ENCODE data around the gene ENTPD3.

ENTPD3 gene

DNA sequence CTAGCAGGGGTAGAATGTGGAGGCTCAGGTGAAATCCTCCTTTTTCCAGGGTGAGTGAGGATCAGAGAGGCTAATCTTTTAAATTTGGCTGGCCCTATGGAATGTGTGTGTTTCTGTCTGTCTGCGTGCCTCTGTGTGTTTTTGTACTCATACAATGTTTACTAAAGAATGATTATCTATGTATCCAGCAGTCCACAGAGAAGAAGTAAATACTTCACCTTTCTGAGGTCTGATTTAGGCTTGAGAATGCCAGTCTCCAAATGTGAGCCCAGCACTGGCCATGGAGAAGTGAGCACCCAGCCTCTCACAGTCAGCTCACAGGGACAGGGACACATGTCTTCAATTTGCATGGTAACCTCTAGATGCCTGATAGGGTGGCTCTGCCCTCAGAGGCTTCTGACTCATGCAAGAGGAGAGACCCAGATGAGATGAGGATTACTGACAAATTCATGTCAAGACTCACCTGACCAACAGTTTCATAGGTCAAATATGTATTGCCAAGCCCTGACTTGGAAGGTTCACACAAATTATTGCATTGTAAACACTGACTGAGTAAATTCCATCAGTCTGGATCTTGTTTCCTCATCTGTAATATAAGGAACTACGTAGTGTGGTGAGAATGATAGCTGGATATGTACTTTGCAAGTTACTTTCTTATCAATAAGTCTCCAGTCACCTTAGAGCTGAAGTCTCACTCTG, 31.0 kb downstream of the ENTPD3 start:
- ChIA-PET CTCF (interaction anchor here (1.4 kb wide), 1 partner anchor 109 kb away, joined by 3 read pairs; no protein-coding TSS in a partner anchor), POLR2A (no interaction called here)
- TF ChIP-seq, protein P1, sequence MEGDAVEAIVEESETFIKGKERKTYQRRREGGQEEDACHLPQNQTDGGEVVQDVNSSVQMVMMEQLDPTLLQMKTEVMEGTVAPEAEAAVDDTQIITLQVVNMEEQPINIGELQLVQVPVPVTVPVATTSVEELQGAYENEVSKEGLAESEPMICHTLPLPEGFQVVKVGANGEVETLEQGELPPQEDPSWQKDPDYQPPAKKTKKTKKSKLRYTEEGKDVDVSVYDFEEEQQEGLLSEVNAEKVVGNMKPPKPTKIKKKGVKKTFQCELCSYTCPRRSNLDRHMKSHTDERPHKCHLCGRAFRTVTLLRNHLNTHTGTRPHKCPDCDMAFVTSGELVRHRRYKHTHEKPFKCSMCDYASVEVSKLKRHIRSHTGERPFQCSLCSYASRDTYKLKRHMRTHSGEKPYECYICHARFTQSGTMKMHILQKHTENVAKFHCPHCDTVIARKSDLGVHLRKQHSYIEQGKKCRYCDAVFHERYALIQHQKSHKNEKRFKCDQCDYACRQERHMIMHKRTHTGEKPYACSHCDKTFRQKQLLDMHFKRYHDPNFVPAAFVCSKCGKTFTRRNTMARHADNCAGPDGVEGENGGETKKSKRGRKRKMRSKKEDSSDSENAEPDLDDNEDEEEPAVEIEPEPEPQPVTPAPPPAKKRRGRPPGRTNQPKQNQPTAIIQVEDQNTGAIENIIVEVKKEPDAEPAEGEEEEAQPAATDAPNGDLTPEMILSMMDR (IDR thresholded peaks at IDR 0.05; ENCODE audit: control extremely low read depth, extremely low read depth, low read depth, missing control alignments): no peak
- no peak for DNase-seq (ENCODE audit: extremely low spot score)

DNA sequence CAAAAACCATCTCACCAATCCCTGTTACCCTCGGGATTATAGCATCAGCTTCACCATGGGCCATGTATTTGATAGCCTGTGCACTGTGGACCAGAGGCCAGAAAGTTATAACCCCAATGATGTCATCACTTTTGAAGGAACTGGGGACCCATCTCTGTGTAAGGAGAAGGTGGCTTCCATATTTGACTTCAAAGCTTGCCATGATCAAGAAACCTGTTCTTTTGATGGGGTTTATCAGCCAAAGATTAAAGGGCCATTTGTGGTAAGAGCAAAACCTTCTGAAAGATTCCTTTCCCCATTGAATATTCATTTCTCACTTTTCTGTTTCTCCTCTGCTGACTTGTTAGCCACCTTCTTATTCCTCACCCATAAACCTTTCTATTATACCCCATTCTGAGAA, 35.9 kb downstream of the ENTPD3 start:
- POLR2A ChIA-PET: no interaction called here
- TF ChIP-seq, protein P1 (IDR thresholded peaks at IDR 0.05; ENCODE audit: control extremely low read depth, extremely low read depth, low read depth, missing control alignments): no peak
- no peak for DNase-seq (ENCODE audit: extremely low spot score)
- CTCF ChIA-PET: no interaction called here

DNA sequence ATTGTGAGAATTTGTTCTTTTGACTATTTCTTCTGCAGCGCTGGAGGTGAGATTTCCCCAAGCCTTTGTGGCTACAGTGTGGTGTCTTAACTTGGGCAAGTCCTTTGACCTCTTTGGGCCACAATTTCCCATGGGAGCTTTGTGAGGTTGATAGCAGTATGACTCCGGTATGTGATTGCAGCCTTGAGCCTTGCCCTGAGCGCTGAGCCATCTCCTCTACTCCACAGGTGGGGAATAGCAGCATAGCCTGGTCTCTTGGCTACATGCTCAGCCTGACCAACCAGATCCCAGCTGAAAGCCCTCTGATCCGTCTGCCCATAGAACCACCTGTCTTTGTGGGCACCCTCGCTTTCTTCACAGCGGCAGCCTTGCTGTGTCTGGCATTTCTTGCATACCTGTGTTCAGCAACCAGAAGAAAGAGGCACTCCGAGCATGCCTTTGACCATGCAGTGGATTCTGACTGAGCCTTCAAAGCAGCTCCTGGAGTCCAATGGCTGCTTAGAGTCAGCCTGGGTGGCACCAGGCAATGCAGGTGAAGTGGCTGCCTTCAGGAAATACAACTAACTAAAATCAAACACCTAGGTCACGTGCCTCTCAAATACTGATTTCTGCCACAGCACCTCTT, 40.2 kb downstream of the ENTPD3 start:
- ChIA-PET CTCF (no interaction called here), POLR2A (no interaction called here)
- TF ChIP-seq, protein P1 (IDR thresholded peaks at IDR 0.05; ENCODE audit: control extremely low read depth, extremely low read depth, low read depth, missing control alignments): no peak
- DNase-seq (ENCODE audit: extremely low spot score): no peak

DNA sequence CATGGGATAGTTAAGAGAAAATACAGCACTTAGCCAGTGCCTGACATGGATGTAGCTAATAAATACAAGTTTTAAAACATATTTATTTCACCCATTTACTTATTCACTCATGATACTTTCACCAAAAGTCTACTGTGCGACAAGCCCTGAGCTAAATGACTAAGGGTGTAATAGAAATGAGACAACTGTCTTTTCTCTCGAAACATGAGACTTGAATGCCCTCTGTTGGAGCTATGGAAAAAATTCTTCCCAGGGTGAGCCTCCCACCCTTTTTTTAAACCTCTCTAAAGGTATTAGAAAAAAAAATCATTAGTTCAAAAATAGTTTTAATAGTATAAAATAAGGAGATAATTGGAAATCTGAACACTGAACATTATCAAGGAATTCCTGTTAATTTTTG, 45.8 kb downstream of the ENTPD3 start:
- CTCF ChIA-PET: no interaction called here

DNA sequence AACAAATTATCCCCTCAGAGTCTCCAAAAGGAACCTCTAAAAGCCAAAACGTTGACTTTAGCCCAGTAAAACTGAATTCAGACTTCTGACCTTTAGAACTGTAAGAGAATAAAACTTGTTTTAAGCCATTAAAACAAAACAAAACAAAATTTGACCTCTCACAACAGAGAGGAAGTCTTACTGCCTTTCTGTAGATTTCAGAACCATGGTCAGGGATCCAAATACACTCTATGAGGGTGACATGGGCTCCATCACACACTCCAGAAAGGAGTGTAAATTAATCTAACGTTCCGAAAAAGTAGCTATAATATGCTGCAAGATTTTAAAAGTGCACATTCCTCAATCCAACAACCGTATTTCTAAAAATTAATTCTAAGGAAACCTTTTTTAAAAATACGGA, 50.9 kb downstream of the ENTPD3 start:
- ChIA-PET CTCF (interaction anchor here (1.6 kb wide), 1 partner anchor 8 kb away, joined by 5 read pairs; no protein-coding TSS in a partner anchor), POLR2A (no interaction called here)
- DNase-seq (ENCODE audit: extremely low spot score): no peak
- TF ChIP-seq, protein P1 (IDR thresholded peaks at IDR 0.05; ENCODE audit: control extremely low read depth, extremely low read depth, low read depth, missing control alignments): no peak

More for the DNA sequence above, 45.8 kb downstream of the ENTPD3 start:
- no peak for DNase-seq (ENCODE audit: extremely low spot score)
- POLR2A ChIA-PET: no interaction called here
- TF ChIP-seq, protein P1 (IDR thresholded peaks at IDR 0.05; ENCODE audit: control extremely low read depth, extremely low read depth, low read depth, missing control alignments): no peak

DNA sequence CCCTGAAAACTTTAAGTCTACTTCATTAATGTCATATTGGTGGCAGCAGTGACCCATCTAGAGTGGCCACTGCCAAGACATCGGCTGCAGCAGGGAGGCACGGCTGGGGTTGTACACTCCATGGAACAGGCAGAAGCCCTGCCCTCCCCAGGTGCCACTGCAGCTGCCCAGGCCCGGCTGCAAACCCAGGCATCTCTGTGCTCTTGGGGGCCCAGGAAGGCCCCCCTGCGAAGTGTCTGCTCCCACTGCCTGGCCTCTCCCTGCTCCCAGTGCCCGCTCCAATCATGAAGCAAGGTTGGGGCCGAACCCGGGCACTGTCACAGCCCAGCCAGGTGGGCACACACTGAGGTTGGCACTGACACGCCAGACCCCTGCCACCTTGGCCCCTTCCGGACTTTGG, 58.1 kb downstream of the ENTPD3 start:
- POLR2A ChIA-PET: no interaction called here
- CTCF ChIA-PET: no interaction called here
- no peak for DNase-seq (ENCODE audit: extremely low spot score)
- TF ChIP-seq, protein P1 (IDR thresholded peaks at IDR 0.05; ENCODE audit: control extremely low read depth, extremely low read depth, low read depth, missing control alignments): no peak
